Glomerular visceral epithelial cell (primary cell): ENCODE results near the gene SCGB1D1.

Experiments used
- DNase-seq: peaks from one replicate; pipeline ENCODE4 v3.0.0-alpha.2; 2016; ENCODE audit errors: extremely low spot score

Gene SCGB1D1

DNA sequence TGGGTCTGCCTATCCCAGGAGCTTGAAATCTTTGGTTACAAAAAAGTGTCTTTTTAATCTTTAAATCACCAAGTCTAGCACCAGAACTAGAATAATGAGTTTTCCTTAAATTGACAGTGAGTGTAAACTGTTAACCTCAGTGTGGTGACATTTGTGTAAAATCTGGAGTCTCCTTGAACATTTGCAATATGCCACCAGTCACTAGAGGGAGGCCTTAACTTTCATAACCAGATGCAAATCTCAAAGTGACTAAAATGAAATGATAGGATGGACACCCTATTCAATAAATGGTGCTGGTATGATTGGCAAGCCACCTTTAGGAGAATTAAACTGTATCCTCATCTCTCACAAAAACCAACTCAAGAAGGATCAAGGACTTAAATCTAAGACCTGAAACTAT is 43.7 kb downstream of the SCGB1D1 start:
- no peak for DNase-seq

DNA sequence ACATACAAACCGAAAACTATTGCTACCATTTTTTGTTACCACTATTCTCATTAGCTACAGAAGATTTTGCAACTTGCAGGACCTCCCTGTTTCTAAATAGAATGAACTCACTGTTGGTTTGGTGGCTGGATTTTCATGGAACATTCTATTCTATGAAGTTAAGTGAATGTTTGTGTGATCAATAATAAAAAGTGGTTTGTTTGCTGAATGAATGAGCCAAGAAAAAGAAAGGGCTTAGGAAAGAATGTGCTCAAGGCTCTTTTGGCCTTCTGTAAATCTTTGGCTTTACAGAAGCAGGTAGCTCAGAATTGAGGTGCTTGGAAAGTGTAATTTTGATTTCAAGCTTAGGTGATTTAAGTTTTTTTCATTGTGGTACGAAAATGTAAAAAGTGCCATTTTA is 46.2 kb downstream of the SCGB1D1 start:
- no peak for DNase-seq

DNA sequence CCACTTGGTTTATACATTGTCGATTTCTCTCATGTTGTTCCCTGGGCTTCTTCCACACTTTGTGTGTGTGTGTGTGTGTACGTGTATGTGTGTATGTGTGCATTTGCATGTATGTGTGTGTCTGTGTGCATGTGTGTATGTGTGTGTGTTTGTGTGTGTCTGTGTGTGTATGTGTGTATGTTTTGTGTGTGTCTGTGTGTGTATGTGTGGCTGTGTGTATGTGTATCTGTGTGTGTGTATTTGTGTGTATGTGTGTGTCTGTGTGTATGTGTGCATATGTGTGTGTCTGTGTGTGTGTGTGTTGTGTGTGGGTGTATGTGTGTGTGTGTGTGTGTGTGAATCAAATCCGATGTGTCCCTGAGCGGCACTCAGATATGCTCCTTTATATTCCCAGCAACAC is 47.5 kb downstream of the SCGB1D1 start:
- DNase-seq: no peak

DNA sequence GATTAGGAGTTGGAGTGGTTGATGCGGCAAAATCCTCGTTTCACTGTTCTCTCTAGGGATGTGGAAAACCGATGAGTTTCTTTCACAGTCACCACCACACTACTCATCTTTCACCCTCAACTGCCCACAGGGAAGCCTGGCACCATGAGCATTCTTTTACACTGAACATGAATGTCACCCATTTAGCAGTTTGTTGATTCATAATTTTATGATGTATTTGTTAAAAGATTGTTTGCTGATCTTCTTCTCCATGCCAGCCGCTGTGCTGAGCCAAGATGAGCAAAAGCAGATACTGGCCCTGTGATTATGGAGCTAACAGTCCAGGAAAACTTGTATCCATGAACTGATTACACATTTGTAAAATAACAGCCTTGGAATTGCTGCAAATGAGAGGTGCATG is 48.1 kb downstream of the SCGB1D1 start:
- no peak for DNase-seq

DNA sequence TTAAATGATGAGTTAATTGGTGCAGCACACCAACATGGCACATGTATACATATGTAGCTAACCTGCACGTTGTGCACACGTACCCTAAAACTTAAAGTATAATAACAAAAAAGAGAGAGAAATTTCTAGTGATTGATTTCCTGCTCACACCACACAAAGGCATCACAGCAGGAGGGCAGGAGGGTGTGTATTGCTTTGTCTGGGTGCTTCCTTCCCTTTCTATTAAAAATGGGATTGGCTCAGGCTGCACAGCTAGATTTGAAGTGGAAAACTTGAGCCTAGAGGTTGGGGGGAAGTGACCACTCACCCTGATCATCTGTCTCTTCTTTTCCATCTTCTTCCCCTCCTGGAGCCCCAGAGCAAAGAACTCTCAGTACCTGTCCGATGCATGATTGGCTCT is 51.1 kb downstream of the SCGB1D1 start:
- no peak for DNase-seq

DNA sequence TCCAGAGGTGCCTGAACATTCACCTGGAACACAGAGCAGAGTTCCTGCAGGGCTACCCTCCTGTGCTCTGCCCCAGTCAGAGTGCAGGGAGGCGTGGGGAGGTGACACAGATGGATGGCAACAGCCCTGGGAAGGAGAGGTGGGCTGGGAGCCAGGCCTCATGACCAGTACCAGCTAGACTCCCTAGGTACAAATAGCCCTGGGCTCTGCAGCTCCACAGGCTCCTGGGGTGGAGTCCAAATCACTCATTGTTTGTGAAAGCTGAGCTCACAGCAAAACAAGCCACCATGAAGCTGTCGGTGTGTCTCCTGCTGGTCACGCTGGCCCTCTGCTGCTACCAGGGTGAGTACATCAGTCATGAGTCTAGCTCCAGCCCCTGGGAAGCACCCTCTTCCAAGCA is 52.0 kb downstream of the SCGB1D1 start, which contains the start of gene SCGB1D2:
SCGB1D2 (plus strand) TSS at position 219 of the 400 bp plus-strand sequence; CDS start at position 288, 69 bp downstream.
- DNase-seq: no peak
